GM18507 (cell line): ENCODE data around the gene PLPP7.
A peak's percentile ranks its signal among the peaks of the same experiment; 100 is the strongest.
"Not testable (repeated sequence)": the region's sequence is repeated elsewhere in the genome, so short reads cannot be mapped to it uniquely, and the experiment has no call there.

Source experiments
- DNase-seq: peaks from one replicate; pipeline ENCODE4 v3.0.0; 2011; ENCODE audit warnings: low read depth; ENCODE audit not compliant: insufficient read length; ENCODE audit errors: extremely low spot score
- FAIRE-seq: peaks from 2 replicates; lab custom pipeline; 2011; peaks lifted over from hg19 to GRCh38; lab: Jason Lieb, UNC

PLPP7 gene

DNA sequence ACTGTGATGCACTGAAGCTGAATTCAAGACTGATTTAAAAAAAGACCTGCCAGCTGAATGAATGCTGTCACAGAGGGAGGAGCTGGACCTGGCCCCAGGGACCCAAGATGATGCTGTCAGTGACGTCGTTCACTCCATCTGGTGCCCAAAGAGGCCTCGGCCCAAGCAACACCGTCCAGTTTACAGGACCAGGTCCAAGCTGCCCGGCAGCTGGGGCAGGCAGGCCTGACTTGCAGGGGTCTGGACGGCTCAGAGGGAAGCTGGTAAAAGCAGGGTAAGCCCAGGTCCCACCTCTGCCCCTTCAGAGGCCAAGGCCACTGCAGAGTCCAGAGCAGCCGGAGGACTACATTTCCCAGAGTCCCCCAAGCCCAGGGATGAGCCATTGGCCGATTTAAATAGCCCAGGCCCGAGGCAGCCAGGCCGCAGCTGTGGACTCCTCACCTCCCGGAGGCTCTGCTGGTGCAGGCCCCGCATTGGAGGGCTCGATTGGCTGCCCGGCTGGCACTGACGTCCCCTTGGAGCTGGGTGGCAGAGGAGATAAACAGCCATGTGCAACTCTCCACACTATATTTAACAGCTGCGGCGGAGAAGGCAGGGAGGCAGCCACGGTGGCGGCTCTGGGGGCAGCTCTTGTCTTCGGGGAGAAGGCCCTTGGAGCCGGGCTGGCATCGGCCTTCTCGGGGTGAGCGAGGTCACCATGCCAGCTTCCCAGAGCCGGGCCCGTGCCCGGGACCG is at the start of gene PLPP7:
TSS of gene PLPP7 (plus strand) at position 423 of the 735 bp plus-strand sequence. CDS start at position 698, 275 bp downstream.
- no peak for DNase-seq
- FAIRE-seq: no peak

DNA sequence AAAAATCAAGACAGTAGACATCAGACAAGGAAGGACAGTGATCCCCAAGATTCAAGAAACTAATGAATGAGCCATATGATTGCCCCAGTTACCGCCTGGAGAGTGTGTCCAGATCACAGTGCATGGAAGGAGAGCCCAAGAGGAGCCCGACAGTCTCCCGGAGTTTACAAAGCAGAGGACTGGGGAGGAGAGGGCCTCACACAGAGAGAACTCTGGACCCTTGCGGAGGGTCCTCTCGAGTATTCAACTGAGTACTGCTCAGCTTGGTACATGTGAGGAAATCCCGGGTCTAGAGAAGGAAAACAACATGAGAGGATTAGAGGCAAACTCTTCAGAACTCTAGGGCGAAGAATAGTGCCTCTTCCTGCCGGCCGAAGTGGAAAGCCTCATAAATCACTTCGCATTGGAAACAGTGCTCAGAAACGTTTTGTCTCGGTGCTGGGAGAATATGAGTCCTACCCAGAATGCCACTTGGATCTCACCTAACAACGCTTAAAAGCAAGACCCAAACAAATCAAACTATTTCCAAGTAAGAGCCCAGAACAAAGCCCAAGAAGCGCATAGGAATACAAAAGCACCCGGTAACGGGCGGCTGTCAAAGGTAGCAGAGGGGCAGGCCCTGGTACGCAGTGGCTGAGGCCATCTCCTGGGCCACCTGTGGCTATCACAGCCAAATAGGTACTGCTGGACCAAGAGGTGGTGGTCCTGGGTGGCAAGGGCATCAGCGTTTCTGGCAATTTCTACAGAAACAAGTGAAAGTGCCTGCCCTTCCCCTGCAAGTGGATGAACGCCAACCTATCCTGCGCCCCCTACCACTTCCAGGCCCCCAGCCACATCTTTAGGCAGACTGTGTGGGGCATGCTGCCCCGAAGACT is 49.2 kb upstream of the PLPP7 start:
- no peak for FAIRE-seq
- DNase-seq: no peak

DNA sequence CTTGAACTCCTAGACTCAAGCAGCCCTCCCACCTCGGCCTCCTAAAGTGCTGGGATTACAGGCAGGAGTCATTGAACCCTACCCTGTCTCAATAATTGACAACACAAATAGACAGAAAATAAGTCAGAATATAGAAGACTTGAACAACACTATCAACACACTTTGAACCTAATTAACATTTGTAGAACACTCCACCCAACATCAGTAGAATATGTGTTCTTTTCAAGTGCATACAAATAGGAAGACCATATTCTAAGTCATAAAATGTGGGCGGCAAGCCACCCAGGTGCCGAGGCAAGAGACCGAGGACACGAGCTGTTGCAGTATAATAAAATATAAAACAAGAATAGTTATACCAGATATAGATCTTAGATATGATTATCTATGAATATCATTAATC is 45.2 kb upstream of the PLPP7 start:
- not testable (repeated sequence) for FAIRE-seq, DNase-seq

DNA sequence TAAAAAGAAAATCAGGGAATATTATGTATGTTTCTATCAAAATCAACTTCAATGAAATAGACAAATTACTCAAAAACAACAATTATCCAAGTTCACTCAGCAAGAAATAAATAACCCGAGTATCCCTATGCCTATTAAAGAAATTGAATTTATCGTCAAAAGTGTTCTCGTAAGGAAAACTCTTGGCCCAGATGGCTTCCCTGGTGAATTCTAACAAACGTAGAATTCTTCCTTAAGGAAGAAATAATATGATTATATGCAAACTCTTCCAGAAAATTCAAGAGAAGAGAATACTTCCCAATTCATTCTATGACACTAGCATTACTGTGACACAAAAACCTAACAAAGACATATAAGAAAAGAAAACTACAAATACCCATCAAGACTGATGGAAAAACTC is 42.9 kb upstream of the PLPP7 start:
- FAIRE-seq (no peak), DNase-seq (no peak)

DNA sequence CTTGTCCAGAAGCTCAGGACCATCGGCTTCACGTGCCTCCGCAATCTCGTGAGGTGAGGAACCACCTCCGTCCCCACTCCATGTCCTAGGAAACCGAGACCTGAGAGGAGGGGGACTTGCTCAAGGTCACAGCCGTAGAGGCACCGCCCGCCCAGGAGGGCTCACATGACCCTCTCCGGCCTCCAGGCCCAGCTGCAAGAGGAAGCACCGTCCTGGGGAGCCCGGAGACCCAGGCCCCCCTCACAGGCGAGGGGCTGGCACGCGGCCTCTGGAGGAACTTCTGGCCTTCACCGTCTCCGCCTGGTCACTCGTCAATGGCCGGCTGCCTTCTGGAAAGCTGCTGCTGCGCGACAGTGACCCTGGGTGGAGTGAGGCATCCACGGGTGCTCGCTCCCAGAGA is 37.4 kb upstream of the PLPP7 start:
- FAIRE-seq (no peak), DNase-seq (no peak)

DNA sequence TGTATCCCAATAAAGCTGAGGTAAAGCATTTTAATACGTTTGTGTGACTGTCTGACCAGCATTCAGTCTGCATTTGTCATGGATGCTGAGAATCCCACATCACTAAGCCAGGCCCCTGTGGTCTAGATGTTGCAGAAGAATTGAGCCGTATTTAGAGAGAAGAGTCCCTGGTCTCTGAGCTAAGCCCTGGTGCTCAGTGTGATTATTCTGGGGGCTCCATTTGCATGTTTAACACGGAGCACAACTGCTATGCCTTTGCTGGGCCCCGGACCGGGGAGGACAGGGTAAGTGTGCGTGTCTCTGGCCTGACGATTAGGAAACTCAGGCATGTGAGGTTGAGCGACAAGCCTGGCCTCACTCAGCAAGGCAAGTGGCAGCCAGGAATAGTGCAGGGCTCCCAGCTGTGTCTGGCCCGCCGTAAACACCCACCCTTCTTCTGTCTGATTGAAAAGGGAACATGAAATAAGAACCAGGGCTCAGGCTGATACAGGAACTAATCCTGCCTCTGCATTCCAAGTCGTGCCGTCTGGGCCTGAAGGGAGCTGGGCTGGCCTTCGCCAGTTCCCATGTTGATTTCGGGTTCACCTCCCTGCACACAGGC is 35.5 kb upstream of the PLPP7 start:
- no peak for DNase-seq
- FAIRE-seq: peak; percentile 33

DNA sequence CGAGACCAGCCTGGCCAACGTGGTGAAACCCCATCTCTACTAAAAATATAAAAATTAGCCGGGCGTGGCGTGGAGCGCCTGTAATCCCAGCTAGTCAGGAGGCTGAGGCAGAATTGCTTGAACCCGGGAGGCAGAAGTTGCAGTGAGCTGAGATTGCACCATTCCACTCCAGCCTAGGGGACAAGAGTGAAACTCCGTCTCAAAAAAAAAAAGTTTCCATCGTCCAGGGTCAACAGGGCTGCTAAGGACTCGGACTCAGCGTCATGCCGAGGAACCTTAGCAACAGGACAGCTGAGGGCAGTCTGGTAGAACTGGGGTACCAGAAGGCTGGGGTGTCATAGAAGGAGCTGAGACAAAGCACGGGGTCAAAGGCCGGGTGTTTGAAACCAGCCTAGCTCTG is 34.9 kb upstream of the PLPP7 start:
- FAIRE-seq (no peak), DNase-seq (no peak)

DNA sequence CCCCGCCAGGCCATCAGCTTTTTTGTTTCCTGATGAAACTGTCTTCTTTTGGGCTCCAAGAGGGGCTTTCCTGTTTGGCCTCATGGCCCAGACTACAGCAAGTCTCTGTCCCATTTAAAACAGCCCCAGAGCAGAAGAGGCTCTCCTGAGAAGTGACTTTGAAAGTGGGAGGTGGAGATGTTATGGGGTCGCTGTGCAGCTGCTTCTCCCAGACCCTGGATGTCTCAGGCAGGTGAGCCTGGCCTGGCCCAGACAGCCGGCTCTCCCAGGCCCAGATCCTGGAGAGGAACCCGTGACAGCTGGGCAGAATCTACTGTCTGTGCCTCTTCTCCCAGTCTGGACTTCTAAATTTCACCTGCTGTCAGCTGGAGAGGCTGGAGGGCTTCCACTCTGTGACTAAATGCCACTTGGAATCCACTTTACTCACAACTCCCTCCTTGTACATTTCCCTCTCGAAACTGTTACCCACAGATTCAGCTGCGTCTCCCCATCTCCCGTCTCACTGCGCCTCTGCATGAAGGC is 33.8 kb upstream of the PLPP7 start:
- no peak for FAIRE-seq
- no peak for DNase-seq

DNA sequence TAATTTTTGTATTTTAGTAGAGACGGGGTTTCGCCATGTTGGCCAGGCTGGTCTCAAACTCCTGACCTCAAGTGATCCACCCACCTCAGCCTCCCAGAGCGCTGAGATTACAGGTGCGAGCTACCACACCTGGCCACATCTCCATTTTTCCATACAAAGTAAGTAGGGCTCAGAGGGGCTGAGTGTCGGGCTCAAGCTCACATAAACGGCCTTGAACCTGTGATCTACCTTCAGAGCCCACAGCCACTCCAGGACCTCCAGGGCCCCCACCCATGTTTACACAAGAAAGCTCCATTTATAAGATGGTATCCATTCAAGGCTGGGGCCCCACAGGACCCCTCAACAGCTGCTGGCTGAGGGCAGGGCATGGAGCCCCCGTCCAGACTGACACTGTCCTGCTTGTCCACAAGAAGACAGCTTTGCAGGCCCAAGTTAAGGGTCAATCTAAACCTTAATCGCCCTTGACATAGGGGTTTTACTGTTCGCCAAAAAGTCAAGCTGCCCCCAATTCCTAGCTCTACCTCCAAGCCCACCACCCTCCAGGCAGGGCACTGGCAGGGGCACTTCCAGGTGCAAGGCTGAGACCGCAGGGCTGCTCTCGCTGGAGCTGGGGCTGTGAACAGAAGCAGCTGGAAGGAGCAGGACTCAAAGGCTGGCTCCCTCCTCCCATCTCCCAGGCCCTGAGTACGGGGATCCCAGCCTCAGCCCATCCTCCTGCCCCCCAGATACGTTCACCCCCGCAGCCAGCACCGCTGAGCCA is 32.1 kb upstream of the PLPP7 start:
- no peak for DNase-seq
- no peak for FAIRE-seq

DNA sequence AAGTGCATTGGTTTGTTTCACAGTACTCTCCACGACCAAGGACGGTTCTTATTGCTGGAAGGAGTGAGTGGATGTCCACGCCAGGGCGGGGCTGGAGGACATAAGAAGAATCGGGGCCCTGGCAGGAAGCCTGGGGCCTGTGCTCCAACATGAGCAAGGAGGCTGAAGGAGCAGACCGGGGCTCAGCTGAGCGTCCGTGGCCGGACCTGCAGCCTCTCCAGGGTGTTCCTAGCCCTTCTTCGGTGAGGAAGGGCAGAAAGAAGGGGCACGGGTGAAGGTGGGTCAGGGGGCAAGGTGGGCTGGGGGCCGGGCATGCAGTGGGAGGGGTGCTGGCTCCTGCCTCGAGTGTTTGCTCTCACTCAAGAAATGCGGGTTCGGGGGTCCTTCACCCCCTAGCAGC is 31.3 kb upstream of the PLPP7 start:
- DNase-seq (no peak), FAIRE-seq (no peak)

DNA sequence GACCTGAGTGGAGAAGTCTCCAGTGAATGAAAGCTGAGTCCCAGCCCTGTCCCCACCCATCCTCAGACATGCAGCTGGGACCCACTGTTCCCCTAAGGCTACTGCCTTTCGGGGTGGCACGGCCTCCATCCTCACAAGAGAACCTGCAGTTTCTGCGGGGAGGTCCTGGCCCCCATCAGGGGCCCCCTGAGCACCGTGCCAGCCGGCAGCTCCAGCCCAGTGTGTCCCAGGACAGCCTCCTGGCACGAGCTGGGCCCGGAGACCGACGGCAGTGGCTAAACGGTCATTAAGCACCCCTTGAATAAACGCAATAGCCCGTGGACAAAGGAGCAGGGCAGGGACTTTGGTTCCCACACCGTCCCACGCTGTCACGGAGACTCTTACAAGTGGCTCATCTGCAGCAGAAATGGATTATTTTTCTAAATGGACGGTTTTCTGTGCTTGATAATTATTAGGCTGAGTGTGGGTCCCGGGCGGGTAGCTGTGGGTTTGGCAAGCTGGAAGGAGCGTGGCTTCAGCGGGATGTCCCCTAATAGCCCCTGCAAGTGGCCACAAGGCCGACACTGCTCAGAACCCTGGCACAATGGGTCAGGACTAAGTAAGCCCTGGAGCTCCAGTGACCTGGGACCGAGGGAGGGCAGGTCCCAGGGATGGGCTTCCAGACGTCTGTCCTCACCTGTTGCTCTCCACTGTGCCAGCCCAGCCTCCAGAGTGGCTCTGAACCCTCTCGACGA is 30.7 kb upstream of the PLPP7 start:
- DNase-seq (no peak), FAIRE-seq (no peak)

DNA sequence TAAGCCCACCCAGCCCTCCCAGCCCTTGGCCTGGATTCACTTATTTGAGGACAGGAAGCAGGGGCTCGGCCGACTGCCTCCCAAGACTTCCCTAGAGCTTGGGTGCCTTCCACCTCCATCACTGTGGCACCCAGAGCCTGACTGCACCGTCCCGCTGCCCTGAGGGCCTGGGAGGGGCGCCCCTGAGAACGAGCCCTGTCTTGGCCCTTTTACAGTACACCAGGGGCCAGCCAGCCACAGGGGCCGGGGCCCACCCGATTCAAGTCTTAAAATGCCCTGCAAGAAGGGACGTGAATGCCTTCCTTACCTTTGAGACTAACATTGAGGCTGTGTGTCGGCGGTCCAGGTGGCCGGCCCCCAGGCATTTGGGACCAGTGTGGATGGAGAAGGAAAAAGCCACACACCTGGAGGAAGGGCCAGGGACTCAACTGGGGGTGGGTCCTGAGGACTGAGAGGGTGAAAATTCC is 30.1 kb upstream of the PLPP7 start:
- DNase-seq (no peak), FAIRE-seq (no peak)

DNA sequence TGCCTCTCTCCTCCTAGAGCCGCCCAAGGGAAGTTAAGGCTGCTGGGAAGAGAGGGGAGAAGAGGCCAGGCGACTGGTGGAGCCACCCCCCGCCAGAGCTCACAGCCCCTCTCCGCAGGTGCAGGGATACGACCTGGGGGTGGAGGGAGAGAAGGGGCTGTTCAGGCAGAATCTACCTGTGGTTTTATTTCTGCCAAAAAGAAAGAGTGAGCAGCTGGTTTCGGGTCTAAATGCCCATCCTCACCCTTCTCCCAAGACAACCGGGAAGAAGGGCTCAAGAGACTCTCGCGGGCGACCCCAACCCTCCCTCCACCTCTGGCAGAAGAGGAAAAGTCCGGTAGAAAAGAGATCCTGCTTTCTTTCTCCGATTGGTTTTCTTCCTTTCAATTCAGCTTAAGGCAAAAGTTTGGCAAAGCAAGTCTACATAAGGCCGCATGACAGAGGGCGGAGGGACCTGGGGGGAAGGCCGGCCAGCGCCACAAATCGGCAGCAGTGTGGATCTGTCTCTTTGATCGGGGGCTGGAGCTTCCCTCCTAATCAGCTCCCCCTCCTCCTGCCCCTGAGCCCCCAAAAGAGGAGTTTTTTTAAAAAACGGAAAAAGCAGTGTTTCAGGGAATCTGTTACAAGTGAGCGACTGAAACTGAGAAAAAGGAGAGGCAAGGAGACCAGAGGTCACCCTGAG is 29.5 kb upstream of the PLPP7 start:
- FAIRE-seq: no peak
- no peak for DNase-seq

DNA sequence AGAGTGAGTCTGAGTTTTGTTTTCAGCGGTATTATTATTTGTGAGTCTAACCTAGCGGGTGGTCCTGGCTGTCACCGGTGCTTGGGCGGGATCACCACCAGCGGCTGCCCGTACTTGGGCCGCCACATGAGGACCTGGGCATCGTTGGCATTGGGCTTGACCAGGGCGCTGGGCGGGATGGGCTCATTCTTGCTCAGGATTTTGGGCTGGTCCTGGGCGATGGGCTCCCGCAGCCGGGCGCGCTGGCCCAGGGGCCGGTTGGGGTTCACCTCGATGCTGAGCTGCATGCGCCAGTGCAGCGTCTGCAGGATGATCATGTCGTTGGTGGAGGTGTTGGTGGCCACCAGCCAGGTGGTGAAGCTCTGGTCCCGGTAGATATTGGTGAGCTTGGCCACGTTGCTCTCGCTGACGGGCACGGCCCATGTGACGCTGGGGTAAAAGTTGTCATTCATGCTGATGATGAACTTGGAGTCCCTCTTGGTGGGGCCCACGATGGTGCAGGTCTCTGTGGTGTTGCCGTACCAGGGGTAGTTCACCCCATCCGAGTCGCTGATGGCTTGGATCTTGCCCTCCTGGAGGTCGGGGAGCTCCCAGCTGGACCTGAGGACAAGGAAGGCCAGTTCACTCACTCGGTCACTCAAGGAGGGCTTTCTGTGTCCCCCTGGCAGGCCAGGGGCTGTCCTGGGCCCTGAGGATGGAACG is 28.6 kb upstream of the PLPP7 start:
- no peak for FAIRE-seq
- DNase-seq: no peak

DNA sequence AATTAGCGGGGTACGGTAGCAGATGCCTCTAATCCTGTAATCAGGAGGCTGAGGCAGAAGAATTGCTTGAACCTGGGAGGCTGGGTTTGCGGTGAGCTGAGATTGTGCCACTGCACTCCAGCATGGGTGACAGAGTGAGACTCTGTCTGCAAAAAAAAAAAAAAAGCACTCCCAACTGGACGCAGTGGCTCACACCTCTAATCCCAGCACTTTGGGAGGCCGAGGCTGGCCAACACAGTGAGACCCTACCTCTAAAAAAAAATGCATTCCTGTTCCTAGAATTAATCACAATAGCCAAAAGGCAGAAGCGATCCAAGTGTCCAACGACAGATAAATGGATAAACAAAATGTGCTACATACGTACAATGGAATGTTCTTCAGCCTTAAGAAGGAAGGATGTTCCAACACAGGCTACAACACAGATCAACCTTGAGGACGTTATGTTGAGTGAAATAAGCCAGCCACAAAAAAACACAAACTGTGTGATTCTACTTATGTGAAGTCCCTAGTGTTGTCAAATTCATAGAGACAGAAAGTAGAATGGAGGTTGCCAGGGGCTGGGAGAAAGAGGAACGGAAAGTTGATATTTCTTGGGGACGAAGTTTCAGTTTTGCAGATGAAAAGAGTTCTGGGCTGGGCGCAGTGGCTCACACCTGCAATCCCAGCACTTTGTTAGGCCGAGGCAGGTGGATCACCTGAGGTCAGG is 27.0 kb upstream of the PLPP7 start:
- DNase-seq (no peak), FAIRE-seq (peak; percentile 96)

DNA sequence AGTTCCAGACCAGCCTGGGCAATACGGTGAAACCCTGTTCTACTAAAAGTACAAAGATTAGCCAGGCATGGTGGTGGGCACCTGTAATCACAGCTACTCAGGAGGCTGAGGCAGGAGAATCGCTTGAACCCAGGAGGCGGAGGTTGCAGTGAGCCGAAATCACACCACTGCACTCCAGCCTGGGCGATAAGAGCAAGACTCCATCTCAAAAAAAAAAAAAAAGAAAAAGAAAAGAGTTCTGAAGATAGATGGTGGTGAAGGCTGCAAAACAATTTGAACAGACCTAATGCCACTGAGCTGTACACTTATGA is 26.5 kb upstream of the PLPP7 start:
- FAIRE-seq, DNase-seq: not testable (repeated sequence)

DNA sequence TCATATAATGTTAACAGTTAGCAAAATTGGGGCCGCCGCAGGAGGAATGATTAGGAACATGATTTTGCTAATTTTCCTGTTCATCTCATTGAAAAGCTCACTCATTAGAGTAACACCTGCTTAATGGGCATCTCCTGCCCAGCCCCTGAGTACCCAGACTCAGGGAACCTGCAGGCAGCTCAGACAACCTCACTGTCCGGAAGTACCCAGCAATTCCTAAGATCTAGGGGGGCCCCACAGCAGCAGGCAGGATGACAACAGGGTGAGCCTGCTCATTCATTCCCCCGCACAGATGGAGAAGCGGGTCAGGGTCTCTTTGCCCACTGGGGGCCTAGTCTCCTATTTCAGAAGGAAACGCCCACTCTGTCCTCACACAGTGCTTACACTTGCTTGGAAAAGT is 25.8 kb upstream of the PLPP7 start:
- FAIRE-seq (no peak), DNase-seq (no peak)
